Renal cortex interstitium (tissue), 11 donors: ENCODE measurements around the gene CCNQ. TPM values are rescaled to one million over a fixed set of nuclear protein-coding genes. Genes with fewer than 3 reads are reported as not detected.

ENCODE experiments used
- DNase-seq, 11 donors: peaks; one replicate each; pipeline ENCODE4 v3.0.0-alpha.2; 2013; ENCODE audit warnings: low read depth in 9 of 11, low spot score in 4 of 11; ENCODE audit errors: extremely low read depth in 1 of 11
- polyA plus RNA-seq, 3 donors: library from polyadenylated mRNA; unstranded; fragments of 120-200 nt; gene quantifications; one replicate each; pipeline ENCODE4 v1.2.1, GENCODE V29; 2013; ENCODE audit not compliant: insufficient read length in 3 of 3

The CCNQ gene
- polyA plus RNA-seq, 3 donors = 15.6 to 19.5 (median 17.0) TPM

GRCh38 chrX:153627675-153628111 lies 28.8 kb upstream of the CCNQ start:
- DNase-seq = no peak

DNA sequence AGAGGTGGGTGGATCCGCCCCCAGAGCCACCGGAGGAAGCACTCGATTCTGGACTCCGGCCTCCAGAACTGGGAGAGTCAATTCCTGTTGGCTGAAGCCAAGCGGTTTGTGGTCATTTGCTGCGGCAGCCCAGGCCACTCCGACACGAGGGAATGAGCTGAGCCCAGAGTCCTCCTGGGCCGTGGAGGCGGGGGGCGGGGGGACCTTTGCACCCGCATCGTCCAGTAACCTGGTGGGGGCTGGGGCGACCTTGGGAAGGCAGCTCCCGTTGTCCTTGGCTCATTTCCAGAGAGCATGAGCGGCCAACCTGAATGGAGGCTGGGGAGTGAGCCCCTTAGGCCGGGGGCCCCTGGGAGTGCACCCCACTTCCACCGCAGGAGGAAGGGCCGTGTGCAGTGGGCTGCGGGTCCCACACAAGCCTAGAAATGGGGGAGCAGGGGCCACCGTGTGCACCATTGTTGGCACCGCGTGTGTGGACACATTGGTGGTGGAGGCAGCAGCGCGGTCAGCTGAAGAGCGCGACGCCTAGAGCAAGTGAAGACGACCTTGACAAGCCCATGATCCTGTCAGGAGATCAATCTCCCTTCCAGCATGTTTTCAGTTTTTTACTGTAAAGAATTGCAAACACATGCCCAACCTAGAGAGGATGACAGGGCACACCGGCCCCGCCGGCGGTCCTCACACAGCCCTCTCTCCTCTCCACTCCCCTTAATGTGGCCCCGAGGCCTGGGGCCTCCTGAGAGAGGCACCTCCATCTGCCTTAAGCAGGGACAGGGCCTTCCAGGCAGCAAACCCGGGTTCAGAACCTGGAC lies 28.1 kb upstream of the CCNQ start:
- DNase-seq = no peak

- DNase-seq = no peak
Measured at GRCh38 chrX:153626025-153626633, 27.2 kb upstream of the CCNQ start.

DNA sequence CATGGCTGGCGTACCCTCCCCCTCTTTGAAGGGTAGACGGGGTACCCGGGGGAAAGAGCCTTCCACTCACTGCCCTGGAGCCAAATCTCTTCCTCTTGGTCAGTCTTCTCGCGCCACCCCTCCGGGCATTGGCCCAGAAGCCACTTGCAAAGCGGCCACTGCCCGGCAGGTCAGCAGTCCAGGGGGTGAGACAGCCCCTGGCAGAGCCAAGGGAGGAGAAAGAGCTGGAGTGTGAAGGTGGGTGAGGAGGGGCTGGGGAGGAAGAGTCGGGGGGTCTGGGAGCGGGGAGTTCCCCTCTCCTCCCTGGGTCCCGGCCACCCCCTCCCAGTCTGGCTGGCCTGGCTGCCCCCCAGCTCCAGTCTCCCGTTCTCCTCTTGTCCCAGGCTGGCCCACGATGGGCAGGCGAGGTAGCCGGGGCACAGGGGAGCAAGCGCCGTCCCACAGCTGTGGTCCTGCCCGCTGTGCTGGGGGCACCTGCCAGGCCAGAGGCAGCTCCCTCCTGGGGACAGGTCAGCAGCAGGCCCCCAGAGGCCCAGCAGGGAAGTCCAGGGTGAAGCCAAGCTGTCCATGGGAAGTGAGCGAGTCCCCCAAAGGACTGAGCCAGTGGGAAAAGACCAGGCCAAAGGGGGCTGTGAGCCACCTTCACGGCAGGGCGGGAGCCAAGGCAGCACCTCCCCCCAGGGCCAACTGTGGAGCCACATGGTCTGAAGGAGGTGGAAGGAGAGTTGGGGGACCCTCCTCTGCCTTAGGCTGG lies 26.5 kb upstream of the CCNQ start:
- no peak for DNase-seq

GRCh38 chrX:153624196-153625091 lies 25.5 kb upstream of the CCNQ start:
- no peak for DNase-seq

- DNase-seq = no peak
Measured at GRCh38 chrX:153623310-153624029, 24.5 kb upstream of the CCNQ start.

- no peak for DNase-seq
Measured at GRCh38 chrX:153622661-153623309, 23.8 kb upstream of the CCNQ start.

DNA sequence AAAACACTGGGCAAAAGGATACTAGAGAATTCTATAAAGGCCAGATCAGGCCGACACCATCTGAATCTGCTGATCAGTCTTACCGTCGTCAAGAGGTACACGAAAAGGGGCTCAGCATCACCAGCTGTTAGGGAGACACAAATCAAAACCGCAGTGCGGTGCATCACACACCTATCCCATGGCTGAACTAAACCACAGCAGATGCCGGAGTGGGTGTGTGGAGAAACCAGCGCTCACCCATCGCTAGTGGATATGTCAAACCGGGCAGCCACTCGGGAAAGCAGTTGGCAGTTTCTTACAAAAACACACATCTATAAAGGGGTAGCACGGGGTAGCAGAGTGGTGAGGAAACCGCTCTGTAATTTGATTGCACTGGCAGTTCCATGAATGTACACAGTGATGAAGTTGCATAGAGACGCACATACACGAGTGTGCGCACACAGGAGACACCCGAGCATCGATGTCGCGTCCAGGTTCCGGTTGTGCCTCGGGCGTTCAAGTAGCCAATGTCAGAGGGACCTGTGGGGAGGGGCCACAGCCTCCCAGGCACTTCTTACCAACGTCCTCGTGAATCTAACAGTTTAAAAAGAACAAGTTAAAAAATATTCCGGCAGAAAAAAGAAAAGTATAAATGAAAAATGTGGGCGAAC lies 23.1 kb upstream of the CCNQ start:
- DNase-seq = no peak

DNA sequence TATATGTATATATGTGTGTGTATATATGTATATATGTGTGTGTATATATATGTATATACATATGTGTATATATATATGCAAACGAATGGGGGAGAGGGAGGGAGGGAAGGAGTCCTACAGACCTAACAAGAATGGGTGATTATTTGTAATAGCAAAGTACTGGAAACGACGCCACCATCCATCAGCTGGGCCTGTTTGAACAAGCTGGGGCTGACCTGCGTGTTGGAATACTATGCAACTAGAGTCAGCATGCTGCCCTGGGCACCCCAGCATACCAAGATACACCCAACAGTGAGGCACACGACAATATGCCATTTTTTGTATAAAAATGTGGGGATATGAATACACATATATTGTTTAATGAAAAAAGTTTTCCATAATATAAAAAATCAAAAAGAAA lies 21.6 kb upstream of the CCNQ start:
- DNase-seq = no peak

DNA sequence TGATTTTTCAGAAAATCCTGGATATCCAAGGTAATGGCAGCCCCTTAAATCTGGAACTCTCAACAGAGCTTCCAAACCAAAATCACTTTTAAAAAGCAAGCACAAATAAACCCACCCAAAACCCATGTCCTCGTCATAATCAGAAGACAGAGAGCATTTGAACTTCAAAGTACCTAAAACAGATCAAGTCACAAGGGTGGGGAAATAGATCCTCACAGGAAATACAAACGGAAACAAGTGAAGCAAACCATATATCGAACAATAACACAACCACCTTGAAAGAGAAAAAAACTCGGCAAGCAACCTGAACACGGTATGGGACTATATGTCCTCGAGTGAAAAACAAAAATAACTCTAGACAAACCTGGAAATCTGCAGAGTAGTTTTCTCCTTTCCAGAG lies 15.9 kb upstream of the CCNQ start:
- DNase-seq = no peak

- DNase-seq = no peak
Measured at GRCh38 chrX:153612413-153612812, 13.5 kb upstream of the CCNQ start.

DNA sequence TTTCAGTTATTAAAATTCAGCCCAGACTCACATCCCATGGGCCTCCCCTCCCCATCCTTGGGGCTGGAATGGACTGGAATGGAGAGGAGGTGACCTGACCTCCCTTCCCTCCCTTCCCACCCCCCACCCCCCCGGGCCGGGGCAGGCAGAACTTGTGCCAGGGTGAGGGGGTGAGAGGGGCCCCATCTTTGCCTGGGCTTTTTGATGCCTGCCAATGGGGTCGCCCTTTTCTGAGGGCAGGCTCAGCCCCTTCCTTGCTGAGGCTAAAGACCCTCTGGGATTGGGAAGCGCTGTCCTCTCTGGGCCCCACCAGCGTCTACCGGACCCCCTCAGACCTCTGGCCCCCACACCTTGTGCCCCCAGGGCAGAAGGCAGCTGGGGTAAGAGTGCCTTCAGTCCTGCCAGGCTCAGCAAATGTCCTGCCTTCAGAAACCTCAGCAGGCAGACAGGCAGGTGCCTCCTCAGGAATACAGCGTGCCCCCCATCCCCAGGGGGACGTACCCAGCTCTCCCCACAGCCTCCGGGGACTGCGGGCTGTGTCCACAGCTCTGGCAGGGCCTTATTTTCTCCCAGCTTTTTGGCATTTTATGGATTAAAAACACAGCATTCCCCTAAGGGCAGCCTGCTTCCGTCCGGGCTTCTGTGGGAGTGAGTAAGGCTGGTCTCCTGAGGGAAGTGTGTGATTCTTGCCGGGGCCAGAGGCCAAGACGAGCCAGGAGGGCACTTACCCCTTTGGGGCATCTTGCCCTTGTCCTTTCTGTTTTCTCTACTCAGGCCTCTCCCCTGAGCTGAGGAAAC lies 12.6 kb upstream of the CCNQ start:
- no peak for DNase-seq

- no peak for DNase-seq
Measured at GRCh38 chrX:153610836-153611213, 11.9 kb upstream of the CCNQ start.

DNA sequence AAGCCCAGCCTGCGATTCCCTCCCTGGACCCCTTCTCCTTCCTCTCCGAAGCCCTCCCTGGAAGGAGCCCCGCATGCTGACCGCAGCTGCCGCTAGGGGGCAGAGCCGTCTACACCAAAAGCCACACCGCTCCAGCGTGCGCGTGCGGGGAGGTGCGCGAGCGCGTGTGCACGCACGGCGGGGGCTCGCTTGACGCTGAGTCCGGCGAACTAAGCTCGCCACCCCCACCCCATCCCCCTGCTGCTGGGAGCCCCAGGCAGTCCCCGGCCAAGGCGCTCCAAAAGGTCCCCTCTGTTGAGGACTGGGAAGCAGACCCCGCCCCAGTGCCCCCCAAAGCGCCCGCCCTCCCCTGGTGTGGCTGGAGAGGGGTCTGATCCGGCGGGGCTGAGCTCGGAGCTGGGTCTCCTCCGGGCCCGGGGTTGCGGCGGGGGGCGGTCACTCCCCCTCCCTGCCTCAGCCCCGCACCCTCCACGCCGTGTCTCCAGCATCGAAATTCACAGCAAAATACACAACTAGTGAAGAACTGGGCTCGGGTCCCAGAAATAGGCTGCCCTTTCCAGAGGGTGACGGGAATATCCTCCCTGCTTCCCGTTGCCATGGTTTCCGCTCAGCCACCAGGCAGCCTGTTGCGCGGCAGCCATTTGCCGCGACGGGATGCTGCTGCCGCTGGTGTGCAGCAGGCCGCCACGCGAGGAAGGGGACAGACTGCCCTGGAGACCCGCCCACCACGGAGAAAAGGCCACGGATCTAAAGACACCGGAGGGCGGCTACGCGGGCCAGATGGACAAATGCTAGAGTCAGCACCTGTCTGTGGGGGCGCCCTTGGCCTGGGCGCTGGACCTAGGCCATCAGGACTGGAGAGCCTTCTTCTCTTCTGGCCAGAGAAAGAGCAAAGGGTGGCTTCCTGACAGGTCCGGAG lies 11.2 kb upstream of the CCNQ start:
- peak in 8 of 11 donors; percentile 40 to 70 (median 63) for DNase-seq

DNA sequence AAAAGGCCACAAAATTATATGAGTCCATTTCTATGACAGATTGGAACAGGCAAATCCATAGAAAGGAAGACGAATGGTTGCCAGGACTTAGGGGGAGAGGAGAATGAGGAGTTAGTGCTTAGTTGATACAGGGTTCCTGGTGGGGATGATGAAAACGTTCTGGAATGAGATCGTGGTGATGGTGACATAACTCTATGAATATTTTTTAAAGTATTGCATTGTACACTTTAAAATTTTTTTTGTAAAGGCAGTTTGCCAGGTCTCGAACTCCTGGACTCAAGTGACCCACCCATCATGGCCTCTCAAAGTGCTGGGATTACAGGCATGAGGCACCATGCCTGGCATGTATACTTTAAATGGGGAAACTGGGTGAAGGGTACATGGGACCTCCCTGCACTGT lies 9.9 kb upstream of the CCNQ start:
- no peak for DNase-seq

- DNase-seq = no peak
Measured at GRCh38 chrX:153608376-153608775, 9.4 kb upstream of the CCNQ start.
